G401.6 (cell line): ENCODE data around the gene OR4F15.
"Not testable (repeated sequence)": the region's sequence is repeated elsewhere in the genome, so short reads cannot be mapped to it uniquely, and the experiment has no call there.

Experiments
- FAIRE-seq: peaks from 2 replicates; lab custom pipeline; 2012; peaks lifted over from hg19 to GRCh38; lab: Jason Lieb, UNC

Gene OR4F15, protein sequence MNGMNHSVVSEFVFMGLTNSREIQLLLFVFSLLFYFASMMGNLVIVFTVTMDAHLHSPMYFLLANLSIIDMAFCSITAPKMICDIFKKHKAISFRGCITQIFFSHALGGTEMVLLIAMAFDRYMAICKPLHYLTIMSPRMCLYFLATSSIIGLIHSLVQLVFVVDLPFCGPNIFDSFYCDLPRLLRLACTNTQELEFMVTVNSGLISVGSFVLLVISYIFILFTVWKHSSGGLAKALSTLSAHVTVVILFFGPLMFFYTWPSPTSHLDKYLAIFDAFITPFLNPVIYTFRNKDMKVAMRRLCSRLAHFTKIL

DNA sequence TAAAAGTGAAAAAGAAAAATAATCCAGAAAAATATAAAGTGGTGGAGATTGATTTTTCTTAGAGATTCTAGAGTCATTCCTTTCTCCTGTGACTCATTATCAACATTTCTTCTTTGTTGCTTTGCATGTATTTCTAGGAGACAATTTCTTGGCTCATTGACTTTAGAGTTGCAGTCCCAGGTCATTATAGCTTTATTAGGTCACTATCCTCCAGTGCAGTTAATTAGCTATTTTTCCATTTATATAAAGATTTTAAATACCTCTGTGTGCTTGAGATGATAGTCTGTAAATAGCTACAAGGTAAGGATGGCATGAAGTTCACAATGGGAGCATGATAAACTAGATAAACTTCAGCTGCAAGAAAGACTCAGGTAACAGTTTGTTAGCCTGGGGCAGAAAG, at the start of gene OR4F15:
Gene OR4F15 (plus strand): TSS at position 301 of the 400 bp plus-strand sequence. CDS start 5,985 bp downstream, outside the sequence.
- FAIRE-seq: no peak

DNA sequence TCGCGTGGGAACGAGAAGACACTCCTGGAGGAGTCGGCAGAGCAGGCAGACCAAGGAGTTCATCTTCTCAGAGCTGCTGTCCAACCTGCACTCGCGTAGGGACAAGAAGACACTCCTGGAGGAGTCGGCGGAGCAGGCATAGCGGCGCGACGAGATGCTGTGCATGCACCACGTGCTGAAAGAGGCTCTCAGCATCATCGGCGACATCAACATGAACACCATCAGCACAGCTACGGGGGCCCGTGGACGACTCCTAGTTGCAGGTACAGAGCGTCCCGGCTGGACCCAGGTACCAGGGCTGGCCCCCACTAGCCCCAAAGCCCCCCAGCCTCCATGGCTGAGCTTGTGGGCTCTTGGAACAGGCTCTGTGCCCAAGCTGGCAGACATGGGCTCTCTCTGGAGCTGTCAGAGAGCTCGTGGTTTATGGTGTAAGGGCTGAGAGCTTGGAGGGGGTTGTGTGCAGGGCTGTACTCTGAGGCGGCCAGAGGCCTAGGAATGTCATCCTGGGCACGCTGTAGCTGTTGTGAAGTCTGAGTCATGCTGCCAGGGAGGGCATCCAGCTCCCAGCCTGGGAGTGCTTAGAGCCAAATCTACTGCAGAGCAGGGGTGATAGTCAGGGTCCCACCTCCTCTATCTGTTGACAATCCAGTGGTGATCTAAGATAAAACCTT, 47.2 kb upstream of the OR4F15 start:
- not testable (repeated sequence) for FAIRE-seq

DNA sequence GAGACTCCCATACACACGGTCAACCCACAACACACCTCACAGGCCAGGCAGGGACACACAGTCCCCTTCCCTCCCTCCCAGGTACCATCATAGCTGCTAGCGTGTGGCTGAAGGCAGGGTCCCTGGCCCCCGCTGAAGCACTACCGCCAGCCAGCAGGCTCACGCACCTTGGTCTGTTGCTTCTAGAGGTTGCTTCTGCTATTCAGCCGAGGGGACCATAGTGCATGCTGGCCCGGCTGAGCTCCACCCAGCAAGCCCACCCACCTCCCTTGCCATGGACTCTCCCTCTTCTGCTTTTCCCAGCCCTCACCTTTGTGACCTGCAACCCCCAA, 46.7 kb upstream of the OR4F15 start:
- FAIRE-seq: not testable (repeated sequence)

DNA sequence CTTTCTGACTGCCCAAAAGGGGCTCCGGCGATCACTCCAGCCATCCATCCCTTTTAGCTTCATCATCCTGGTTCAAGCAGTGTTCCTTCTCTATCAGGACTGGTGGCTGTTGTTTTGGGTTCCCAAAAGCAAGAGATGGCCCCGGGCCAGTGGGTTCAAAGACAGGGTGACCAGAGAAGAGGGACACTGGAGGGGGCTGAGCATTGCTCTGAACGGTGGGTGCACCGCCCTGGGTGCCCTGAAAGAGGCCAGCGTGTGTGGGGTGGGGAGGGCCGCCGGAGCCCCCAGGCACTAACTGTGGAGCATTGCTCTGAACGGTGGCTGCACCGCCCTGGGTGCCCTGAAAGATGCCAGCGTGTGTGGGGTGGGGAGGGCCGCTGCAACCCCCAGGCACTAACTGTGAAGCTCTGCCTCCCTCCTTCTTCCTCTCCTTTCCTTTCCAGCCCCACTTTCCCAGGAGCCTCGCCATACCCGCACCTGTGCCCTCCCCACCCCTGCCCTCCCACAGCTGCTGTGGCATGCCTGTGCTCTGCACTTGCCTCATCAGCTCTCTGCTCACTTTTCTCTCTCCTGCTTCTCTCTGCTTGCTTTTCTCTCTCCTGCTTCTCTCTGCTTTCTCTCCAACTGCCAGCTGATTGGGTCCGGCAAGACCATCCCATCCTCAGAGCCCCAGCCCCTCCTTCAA, 46.1 kb upstream of the OR4F15 start:
- no peak for FAIRE-seq

DNA sequence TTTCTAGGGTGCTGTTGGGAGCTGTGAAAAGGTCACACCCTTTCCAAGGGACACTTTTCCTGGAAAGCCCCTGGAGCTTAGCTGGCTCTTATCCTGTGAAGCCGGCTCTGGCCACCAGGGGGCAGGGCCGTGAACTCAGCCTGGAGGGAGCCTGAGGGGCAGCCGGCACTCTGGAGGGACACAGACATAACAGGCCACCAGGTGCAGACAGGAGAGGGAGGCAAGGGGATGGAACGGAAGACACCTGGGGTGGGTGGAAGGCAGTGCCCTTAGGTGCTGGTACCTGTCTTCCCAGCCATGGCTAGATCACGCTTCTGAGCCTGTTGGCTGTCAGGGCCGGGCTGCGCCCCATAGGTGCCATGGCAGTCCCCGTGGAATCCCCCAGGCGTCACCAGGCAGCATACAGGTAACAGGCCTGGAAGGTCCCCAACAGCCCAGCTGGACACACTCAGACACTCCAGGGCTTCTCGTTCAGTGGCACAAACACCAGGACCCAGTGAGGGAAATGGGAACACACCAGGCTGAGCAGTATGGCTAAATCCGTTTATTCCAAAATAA, 44.8 kb upstream of the OR4F15 start:
- FAIRE-seq: not testable (repeated sequence)

DNA sequence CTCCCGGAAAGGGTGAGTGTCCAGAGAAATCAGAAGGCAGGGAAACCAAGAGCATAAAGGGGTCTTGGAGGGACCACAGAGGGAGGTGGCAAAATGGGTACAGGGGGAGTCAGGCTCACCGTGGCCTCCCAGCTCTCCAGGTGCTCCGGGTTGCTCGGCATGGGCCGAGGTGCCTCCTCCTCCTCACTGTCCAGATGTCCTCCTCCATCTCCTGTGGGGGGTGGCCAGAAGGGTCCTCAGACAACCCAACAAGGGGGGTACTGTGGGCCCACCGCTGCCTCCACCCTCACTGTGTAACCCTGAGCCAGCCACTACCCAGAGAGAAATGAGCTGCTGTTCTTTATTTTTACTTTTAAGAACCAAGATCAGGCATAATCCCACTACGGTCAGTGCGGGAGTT, 39.1 kb upstream of the OR4F15 start:
- no peak for FAIRE-seq

DNA sequence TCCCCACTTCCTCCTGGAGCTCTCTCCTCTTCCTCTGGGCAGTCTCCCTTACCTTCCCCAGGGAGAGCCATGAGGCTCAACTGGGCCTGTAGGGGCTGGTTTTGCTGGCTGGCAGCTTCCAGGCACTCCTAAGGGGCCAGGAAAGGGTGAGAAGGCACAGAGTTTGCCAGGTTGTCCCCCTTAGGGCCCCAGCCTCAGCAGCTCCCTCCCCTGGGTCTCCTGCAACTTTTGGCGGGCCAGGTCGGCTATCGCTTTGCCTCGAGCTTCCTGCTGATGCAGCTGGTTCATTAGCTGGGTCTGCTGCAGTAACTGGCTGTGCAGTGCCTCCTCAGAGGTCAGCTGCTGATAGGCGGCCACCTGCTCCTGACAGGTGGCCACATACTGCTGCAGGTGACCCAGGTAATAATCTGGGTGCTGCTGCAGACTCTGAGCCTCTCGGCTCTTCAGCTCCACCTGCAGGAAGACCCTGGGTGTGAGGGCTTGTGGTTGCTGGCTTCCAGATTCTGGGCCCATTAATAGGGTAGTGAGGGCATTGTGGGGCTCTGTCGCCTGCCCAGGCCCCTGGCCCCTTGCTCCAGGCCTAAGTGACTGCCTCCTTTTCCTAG, 38.4 kb upstream of the OR4F15 start:
- no peak for FAIRE-seq

DNA sequence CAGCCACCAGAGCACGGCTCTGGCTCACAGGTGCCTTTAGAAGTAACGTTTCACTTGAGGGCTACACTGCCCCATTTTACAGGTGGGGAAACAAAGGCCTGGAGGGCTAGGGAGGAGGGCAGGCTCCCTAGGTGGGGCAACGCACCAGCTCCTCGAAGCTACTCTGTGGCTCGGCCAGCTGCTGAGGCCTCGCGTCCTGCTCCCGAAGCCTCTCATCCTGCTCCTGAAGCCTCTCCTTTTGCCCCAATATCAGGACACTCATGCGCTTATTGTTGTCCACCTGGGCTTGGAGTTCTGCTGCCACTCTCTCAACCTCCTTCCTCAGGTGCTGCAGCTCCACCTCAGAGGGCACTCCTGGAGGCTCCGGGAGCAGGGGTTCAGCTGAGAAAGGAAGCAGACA, 36.9 kb upstream of the OR4F15 start:
- FAIRE-seq: no peak

DNA sequence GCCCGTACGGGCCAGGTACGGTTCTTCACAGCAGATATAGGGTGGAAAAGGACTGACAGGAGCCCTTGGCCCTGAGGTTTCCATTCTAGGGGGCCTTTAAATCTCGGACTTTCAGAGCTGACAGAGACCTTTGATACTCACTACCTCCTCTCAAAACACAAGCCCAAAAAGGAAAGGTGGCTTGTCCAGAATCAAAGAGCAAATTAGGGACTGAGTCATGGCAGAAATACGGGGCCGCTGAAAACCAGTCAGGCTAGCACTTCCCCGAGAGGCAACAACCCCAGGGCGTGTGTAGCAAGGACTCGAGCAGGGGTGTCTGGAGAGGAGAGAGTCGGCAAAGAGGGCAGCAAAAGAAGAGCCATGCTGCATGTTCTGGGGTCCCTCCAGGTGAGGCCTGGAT, 33.4 kb upstream of the OR4F15 start:
- FAIRE-seq: not testable (repeated sequence)

DNA sequence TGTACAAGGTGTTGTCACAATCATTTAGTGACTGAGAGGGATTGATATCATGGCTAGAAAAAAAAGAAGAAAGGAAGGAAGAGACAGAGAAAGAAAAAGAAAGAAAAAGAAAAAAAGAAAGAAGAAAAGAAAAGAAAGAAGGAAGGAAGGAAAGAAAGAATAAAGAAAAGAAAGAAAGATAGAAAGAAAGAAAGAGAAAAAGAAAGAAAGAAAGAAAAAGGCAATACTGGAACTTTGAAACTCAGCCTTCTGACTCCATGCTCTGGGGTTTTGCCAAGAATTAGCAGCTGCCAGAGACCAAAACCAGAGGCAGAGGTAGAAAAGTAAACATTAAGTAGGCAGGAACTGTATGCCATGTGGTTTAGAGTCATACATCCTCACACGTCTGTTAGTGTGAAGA, 31.8 kb upstream of the OR4F15 start:
- FAIRE-seq: not testable (repeated sequence)

DNA sequence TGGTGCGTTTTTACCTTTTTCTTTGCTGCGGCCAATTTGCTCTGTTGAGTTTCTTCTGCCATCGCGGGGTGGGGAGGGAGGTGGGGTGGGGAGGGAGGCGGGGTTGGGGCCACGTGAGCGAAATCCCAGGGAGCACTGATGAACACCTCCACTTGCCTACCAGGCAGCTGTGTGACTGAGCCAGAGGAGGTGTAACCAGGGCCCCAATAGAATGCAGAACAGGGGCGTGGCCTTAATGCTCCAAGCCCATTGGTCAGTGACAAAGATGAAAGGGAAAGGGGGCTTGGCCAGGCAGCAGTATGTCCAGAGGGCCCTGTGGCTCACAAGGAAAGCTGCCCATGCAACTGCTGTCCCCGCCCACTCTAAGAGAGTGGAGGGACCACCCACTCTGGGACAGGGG, 30.1 kb upstream of the OR4F15 start:
- no peak for FAIRE-seq

DNA sequence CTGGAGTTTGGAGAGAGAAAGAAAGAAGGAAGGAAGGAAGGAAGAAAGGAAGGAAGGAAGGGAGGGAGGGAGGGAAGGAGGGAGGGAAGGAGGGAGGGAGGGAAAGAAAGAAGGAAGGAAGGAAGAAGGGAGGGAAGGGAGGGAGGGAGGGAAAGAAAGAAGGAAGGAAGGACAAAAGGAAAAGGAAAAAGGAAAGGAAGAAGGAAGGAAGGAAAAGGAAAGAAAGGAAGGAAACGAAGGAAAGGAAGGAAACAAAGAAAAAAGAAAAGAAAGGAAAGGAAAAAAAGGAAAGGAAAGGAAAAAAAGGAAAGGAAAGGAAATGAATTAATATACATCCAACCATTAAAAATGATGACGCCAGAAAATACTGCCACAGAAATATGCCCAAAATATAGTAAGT, 27.4 kb upstream of the OR4F15 start:
- FAIRE-seq: no peak

DNA sequence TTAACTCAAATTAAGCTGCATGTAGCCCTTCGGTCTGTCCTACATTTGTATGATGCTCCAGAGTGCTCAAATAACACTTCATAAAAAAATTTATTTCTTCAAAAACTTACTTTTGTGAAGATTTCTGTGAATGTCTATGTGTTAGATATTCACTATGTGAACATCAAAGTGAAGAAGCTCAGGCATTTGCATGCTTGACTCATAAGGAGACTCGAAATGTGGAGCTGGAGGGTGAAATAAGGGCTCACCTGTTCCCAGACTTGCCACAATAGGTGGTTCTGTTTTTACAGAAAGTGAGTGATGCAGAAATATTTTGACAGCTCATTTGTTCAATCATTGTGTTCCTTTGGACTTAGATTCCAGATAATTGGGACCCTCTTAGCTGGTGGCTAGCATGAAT, 25.6 kb upstream of the OR4F15 start:
- not testable (repeated sequence) for FAIRE-seq

DNA sequence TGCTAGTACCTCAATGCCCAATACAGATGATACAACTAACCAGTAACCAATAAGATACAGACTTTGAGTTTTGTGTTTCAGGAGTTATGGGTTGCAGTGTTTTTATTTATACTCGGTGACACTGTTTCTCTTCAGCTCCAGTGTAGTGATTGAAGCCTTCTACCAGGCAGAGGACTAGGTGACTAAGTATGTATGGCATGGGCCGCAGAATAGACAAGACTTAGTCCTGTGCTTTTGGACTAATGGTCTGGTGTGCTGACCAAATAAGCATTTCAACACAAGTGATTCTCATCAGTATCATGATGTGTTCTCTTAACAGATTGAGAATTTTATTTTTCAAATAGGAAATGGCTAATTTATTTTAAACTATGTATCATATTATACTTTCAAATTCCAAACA, 24.0 kb upstream of the OR4F15 start:
- not testable (repeated sequence) for FAIRE-seq

DNA sequence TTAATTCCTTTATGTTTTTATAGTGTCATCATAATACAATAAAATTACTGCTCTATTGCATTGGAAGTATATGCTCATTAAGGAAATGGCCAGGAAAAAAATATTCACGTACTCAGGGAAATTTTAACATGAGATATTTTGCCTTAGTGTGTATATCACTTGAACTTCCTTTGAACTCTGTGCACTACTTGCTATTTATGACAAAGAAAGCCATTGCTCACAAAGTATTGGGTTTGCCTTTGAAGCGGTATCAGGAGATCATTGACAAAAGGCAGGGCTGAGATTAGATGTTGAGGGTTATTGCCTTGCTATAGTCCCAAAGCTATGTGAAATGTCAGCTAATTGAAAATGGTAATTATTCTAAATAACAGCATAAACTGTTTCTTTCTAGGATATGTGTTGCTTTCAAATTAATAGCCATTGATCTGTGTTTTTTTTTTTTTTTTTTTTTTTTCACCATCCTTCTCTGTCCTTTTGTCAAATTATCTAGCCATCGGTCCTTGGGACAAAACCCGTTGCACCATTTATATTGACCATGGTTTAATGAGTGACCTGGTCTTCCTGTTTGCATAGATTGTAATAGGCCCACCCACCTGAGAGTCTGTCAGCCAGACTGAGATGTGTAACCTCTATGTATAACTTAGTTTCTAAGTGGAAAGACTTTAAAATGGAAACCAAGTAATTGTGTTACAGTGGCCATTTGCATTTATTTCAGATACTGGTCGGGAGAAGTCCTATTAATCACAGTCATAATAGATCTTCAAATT, 23.3 kb upstream of the OR4F15 start:
- FAIRE-seq: not testable (repeated sequence)

DNA sequence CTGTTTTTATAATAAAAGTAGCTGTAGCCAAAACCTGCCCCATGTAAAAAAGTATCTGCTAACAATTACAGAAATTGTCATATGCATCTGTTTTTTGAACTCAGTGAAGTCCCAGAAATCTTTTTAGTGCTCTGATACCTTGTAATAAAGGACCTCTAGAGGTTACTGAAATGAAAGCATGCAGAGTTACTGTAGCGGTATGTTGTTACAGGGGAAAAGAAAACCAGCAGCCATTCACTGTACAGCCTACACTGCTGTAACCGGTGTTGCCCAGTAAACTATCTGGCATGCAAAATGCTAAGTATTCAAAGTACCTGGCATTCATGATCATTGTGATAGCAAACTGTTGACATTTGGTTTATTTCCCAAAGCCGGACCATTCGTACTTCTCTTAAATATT, 21.3 kb upstream of the OR4F15 start:
- FAIRE-seq: not testable (repeated sequence)

DNA sequence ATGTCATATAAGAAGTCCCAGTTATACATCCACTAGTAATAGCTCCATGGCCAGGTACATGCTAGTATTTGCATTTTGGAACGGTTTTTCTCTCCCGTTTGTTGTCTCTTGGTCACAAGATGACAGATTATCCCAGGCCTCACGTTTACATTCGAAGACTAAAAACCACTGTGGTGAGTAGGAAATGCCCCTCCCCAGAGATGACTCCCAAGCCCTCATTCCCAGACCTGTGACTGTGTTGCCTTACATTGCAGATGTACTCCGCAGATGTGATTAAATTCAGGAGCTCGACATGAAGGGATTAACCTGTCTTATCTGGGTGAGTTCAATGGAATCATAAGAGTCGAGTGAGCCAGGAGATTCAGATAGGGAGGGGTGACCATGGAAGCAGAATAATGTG, 18.0 kb upstream of the OR4F15 start:
- FAIRE-seq: not testable (repeated sequence)

DNA sequence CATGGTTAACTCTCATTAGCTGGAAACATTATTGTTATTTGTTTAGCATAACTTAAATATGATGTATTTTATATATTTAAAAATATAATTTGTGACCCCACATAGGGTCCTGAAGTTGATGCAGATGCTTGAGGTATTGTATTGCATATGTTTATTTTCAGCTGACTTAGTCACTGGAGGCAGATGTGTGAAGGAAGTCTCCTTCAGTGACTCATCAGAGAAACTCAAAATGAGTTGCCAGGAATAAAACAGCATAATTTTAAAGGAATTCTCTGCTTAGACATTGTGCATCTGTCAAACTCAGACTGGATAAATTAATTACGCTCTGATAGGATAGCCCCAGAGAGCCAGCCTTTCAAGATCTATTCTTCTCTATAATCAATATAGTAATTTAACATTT, 16.5 kb upstream of the OR4F15 start:
- no peak for FAIRE-seq

DNA sequence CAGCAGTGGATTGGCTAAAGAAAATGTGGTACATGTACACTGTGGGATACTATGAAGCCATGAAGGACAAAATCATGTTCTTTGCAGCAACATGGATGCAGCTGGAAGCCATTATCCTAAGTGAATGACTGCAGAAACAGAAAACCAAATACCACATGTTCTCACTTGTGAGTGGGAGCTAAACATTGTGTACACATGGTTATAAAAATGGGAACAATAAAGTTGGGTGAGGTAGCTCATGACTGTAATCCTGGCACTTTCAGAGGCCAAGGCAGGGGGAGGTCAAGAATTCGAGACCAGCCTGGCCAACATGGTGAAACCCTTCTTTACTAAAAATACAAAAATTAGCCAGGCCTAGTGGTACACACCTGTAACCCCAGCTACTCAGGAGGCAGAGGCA, 12.3 kb upstream of the OR4F15 start:
- no peak for FAIRE-seq

DNA sequence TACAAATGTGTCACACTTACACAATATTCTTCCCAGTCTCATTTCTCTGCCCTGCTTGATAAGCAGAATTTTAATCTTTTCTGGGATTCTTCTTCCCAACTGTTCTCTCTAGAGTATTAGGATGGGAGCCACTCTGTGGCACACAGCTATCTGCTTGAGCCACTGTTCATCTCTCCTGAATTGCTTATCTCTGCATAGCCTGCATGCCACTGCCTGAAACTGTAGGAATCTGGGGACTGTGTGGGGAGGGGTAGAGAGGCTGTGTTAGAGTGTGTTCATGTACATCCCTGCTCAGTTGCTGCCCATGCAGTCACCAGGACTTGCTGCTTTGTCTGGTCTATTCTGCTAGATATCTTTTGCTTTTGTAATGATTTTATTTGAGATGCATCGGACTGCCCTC, 11.0 kb upstream of the OR4F15 start:
- FAIRE-seq: no peak

DNA sequence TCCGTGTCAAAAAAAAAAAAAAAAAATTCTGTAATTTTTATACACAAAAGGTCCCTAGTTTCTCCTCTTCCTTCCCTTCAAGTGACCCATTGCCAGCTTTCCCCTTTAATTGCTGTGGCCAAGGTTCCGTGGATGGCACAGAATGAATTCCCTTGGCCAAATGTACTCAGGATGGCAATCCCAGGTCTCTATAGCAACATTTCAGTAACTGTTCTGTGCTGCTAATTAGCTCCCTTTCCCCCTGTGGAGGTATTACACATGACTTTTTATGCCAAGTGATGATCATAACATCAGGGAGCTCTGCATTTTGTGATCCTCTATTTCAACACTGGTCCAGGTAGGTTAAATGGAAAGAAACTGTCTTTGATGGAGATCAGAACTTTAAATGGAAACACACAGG, 8.8 kb upstream of the OR4F15 start, which contains the start of gene OR4F6:
Gene OR4F6 (plus strand): TSS at position 301 of the 400 bp plus-strand sequence. CDS start 2,211 bp downstream, outside the sequence.
- FAIRE-seq: no peak

DNA sequence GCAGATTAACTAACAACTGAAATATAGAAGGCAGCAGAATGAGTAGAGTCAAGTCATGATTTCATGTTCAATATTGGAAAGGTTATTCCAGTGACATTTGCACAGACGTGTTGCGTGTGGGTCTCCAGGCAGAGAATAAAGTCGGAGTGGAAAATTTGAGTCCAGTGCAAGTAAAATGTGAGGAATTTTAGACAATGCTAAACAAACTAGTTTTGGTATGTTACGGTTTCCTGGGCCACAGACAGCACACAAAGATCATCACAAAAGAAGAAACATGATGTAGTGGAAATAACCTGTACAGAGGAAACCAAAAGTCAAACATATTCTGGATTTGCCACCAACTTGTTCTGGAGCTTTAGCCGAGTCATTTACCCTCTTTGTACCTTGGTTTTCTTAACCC, 8.3 kb upstream of the OR4F15 start:
- no peak for FAIRE-seq
